Bone marrow (tissue), 2 donors: Measurements from ENCODE around the gene CBX2.
A peak's percentile ranks its signal among the peaks of the same experiment; 100 is the strongest.

ENCODE experiments used
- DNase-seq, 2 donors: peaks; one replicate each; lab custom pipeline; 2025; lab: John Stamatoyannopoulos, UW

CBX2 gene

GRCh38 chr17:79788455-79788854 is 10.5 kb downstream of the CBX2 start:
- no peak for DNase-seq

GRCh38 chr17:79788989-79789942 is 11.3 kb downstream of the CBX2 start:
- no peak for DNase-seq

DNA sequence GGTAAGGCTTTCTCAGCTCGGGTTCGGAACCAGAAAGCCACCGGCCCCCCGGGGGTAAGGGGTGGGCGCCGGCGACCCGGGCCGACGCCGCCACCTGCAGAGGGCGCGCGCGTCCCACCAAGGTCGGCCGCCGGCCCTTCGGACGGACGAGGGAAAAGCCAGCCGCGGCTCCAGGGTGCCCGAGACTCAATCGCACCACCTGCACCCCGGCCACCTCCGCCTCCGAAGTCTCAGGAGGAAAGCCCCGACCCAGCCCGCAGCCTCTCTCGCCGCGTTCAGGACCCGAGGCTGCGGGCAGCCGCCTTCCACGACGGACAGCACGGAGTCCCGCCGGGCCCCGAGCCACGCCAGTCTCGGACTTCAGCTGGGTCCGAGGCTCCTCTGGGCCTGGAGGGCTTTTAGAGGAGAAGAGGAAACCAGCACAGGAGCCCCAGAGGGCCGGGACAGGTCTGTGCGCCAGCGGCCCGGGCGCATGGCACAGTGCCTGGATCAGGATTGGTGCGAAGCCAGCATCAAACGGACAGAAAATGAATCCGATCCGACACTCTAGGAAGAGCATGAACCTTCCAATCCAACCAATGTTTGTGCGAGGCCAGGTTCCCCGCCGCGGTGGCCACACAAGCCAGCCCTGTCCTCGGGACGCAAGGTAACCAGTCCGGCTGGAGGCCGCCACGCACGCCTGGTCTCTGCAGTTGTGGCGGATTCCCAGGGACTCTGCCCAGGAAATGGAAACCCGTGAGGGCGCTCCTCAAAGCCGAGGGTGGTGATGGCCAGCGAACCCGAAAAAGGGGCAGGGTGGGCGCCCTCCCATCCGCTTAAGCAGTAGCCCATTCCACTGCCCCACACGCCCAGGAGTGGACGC is 12.2 kb downstream of the CBX2 start:
- DNase-seq, result peak in 1 of 2 donors; percentile 21

GRCh38 chr17:79790805-79791734 is 13.1 kb downstream of the CBX2 start:
- DNase-seq, result no peak

GRCh38 chr17:79791735-79792161 is 13.8 kb downstream of the CBX2 start:
- no peak for DNase-seq

DNA sequence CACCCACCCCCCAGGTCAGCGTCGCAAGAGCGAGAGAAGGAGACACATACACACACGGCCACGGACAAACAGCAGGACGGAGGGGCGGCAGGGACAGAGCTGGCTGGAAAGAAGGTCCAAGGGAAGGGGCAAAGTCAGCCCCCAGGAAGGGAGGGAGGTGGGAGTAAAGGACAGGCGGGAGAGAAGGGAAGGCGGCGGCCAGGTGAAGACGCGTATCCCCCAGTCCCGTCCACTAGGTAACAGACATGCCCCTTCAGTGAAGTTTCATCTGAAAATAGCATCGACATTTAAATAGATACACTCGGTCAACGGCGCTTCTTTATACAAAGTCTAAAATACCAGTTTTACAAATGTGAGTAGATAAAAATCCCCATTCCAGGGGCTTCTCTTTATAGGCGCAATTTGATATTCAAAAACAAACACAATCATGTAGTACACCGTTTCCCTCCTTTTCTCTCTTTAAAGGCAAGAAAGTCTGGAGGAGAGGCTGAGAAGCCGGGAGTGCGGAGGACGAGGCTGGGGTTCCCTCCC is 14.5 kb downstream of the CBX2 start:
- DNase-seq, result no peak

DNA sequence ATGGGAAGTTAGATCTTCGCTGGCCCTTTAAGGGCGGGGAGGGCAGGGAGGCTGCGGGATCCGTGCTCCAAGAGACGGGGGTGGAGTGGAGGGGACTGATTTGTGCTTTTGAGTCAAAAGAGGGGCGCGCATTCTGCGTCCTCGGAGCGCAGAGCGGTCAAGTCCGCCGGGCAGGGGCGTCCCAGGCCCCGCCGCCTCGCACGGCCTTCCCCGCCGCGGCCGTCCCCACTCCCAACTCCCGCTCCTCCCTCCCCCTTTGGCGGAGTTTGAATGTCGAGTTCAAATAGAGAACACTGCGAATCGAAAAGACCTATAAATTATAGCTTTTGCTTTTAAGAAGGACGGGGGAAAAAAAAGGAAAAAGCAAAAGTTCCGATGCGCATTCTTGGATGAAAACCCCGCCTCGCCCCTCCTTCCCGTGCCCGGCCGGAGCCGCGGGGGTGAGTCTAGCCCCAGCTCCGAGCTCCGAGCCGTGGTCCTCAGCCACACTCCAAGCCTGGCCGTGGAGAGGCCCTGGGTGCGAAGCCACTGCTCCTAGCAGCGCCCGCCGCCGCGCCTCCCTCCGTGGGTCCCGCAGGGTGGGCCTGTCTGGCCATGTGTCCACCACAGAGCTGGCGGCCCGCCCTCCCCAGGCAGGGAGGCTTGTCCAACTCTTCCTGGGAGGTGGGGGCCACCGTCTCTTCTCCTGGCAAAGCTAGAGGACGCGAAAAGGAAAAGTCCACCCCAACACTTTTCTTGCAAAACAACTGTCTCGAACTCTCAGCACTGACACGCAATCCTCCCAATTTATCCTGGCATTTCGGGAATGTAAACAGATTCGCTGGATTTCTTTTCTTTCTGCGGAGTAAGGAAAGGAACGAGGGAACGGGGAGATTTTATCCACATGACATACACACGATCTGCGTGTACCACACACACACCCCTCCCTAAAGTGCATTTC is 15.3 kb downstream of the CBX2 start:
- no peak for DNase-seq

GRCh38 chr17:79793924-79794304 is 16.0 kb downstream of the CBX2 start:
- DNase-seq, result no peak

- DNase-seq, result no peak
Measured at GRCh38 chr17:79794659-79795511, 16.9 kb downstream of the CBX2 start.

DNA sequence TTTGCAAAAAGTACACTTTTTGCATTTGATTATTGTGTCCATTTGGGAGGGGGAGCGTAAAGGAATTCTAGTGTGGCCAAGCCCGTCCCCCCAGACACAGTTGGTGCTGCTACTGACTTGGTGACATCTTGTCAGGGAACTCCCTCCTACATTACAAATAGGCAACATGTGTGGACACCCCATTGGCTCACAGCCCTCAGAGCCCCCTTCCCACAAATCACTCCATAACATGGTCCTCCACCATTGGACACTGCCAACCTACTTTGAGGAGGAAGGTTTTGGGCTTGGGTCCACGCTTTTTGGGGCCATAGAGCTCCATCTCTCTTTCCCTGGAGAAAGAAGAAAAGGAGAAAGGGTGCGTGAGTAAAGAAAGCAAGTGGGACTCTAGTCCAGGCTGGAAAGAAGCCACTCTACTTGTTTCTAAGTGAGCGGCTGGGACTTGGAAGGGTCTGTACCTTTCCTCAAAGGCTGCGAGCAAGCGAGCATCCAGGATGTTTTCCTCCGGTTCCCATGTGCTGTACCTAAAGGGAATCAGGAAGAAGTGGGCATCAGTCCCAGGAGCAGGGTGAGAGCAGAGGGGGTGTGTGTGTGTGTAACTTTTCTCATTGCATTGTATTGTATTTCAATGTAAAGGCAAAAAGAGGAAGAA is 18.0 kb downstream of the CBX2 start:
- no peak for DNase-seq

GRCh38 chr17:79796444-79796762 is 18.5 kb downstream of the CBX2 start:
- DNase-seq, result peak in 1 of 2 donors; percentile 36

DNA sequence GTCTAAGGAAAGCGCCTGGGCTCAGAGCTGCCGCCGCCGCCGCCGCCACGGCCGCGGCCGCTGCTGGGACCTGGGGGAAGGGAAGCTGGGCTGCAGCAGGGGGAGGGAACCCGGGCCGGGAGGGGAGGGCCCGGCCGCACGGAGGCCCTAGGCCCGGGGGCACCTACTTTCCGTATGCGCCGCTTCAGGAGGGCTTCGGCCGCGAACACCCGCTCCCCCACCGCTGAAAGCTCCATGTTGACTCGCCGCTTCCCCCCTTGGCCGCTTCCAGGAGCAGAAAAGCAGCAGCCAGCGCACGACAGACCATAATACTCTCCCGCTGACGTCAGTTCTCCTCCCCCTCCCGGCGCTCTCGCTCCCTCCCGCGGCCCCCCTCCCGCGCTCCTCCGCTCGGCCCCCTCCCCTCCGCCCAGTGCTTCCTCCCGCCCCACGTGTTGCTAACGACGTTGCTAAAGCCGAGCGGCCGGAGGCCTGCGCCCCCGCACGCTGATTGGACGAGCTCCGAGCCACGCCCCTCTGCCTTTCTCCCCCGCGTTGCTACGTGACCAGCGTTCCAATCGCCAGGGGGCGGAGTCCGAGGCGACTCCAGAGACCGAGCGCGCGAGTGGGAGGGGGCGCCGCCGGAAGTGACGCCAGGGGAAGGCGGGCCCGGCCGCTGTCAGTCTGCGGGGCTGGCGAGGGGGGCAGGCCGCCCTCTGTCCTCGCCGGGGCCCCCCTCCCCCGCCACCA is 19.0 kb downstream of the CBX2 start, which contains the start of gene CBX8:
Gene CBX8 (minus strand): TSS at position 315 of the 729 bp plus-strand sequence. CDS start 79 bp downstream, at position 236.
- peak; percentile 89 to 99 for DNase-seq

DNA sequence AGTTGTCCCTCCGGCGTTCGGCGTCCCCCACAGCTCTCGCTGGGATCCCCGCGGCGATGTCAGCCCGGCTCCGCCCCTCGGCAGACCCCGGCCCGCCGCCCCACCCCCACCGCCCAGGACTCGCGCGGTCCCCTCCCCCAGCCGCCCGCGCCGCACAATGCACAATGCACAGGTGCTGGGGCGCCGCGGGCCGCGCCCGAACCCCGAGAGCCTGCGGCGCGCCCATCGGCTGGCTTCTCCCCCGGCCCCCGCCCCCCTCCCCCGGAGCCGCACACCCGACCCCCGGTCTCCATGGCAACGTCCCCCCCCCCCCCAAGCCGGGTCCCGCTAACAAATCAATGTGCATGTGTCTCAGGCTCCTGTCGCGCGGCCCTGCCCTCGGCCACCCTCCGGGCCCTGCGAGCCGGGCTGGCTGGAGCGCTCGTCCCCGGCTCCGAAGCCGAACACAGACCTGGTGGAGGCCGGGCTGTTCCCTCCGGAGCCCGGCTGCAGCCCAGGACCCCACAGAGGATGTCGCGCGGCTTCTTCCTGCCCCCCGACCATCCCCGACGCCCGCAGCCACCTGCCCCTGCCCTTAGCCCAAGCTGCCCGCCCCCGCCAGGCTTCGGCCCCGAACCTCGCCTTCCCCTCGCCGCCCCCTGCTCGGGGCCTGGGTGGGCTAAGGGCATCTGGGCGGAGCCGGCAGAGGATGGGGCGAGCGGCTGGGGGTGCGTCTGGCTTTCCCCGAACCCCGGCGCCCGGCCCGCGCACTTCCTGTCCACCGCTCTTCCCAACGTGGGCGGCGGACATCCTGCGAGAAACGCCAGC is 19.7 kb downstream of the CBX2 start:
- DNase-seq, result no peak

DNA sequence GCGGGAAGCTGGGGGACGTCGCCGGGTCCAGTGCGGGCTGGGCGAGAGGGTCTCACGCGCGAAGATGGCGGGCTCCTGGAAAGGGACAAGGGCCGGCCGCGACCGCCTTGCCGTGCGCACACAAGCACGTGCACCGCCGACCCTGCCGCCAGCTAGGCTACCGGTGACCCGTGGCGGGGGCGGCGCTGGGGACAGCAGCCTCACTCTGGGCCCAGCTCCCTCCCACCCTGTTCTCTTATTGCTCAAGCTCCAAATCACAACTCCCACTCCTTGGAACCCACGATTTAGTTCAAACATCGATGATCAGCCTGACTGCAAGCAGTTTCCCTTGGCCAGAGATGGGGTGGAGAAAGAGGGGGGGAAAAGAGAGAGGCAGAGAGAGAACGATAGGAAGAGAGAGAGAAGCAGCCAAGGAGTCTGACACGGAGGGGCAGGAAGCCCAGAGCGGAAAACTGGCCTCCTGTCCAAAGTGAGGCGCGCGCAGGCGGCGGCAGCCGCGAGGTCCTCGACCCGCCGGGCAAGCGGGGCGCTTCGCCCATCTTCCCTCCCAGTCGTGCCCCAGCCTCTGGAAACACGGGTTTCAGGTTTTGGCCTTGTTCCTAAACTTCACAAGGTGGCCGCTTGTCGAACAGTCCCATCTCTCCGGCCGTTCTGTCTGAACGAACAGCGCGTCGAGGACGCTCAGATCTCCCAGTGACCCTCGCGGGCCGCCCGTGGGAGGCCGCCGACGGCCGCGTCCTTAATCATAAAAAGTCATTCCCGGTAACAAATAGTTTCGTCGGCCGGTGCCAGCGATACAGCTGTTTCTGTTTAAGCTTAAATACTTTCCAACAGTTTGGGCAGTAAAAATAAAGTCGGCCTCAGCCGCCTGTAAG is 20.6 kb downstream of the CBX2 start:
- DNase-seq, result no peak

- DNase-seq, result no peak
Measured at GRCh38 chr17:79799174-79799537, 21.2 kb downstream of the CBX2 start.
